Stimulated activated CD4-positive, alpha-beta T cell treated with anti-CD3 and anti-CD28 coated beads, Interleukin-12 subunit alpha, Interleukin-12 subunit beta, amount 100 ng/mL, for 24 hours (primary cell): ENCODE data around the gene TMEM100.

ENCODE experiments used
- DNase-seq, 2 experiments: peaks; one replicate each; pipeline ENCODE4 v3.0.0-alpha.2; 2020; ENCODE audit warnings: low read depth in 2 of 2

Gene TMEM100

GRCh38 chr17:55717898-55718735, 4.5 kb downstream of the TMEM100 start:
- peak; percentile 20 to 69 for DNase-seq

GRCh38 chr17:55717432-55717831, 5.2 kb downstream of the TMEM100 start:
- no peak for DNase-seq

- no peak for DNase-seq
Observed at GRCh38 chr17:55710829-55711496, 11.7 kb downstream of the TMEM100 start.

- no peak for DNase-seq
Observed at GRCh38 chr17:55710410-55710809, 12.3 kb downstream of the TMEM100 start.

GRCh38 chr17:55709984-55710383, 12.7 kb downstream of the TMEM100 start:
- DNase-seq: no peak

- DNase-seq: no peak
Observed at GRCh38 chr17:55709440-55709839, 13.2 kb downstream of the TMEM100 start.

GRCh38 chr17:55708175-55708974, 14.3 kb downstream of the TMEM100 start:
- DNase-seq: no peak

GRCh38 chr17:55706808-55707773, 15.6 kb downstream of the TMEM100 start:
- DNase-seq: no peak

- DNase-seq: no peak
Observed at GRCh38 chr17:55705847-55706246, 16.8 kb downstream of the TMEM100 start.

GRCh38 chr17:55704401-55704800, 18.3 kb downstream of the TMEM100 start:
- DNase-seq: no peak

- DNase-seq: no peak
Observed at GRCh38 chr17:55702150-55702549, 20.5 kb downstream of the TMEM100 start.

GRCh38 chr17:55699181-55699860, 23.3 kb downstream of the TMEM100 start:
- no peak for DNase-seq

- DNase-seq: no peak
Observed at GRCh38 chr17:55694286-55694910, 28.3 kb downstream of the TMEM100 start.

- DNase-seq: no peak
Observed at GRCh38 chr17:55693254-55694216, 29.1 kb downstream of the TMEM100 start.

GRCh38 chr17:55692276-55692675, 30.4 kb downstream of the TMEM100 start:
- no peak for DNase-seq

GRCh38 chr17:55691666-55692065, 31.0 kb downstream of the TMEM100 start:
- no peak for DNase-seq

- DNase-seq: no peak
Observed at GRCh38 chr17:55690105-55690508, 32.6 kb downstream of the TMEM100 start.

GRCh38 chr17:55689672-55690071, 33.0 kb downstream of the TMEM100 start:
- no peak for DNase-seq

- DNase-seq: no peak
Observed at GRCh38 chr17:55688057-55688456, 34.6 kb downstream of the TMEM100 start.
